ENCODE results near the gene SUPT16H. TPM values are rescaled to one million over a fixed set of nuclear protein-coding genes. Genes with fewer than 3 reads are reported as not detected.
A peak's percentile ranks its signal among the peaks of the same experiment; 100 is the strongest.

Gene SUPT16H
- total RNA-seq, 1 donor from 2014 or later, result 108 TPM

GRCh38 chr14:21399311-21399870 lies 15.6 kb upstream of the SUPT16H start:
- H3K36me3 Mint-ChIP-seq (ENCODE audit: insufficient read depth), result peaks cover 38% of the 10 kb centered on the region
- H3K27ac Mint-ChIP-seq, result no peak overlapping the region

DNA sequence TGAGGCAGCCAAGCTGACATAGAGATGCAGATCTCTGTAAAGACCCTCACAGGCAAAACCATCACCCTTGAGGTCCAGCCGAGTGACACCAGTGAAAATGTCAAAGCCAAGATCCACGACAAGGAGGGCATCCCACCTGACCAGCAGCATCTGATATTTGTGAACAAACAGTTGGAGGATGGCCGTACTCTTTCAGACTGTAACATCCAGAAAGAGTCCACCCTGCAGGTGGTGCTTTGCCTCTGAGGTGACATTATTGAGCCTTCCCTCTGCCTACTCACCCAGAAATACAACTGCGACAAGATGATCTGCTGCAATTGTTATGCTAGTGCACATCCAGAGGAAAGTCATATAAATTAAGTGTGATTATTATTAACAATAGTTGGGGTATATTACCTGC lies 15.1 kb upstream of the SUPT16H start:
- no peak for DNase-seq (ENCODE audit: low spot score, unreplicated experiment)
- no peak for TF ChIP-seq CTCF (IDR thresholded peaks at IDR 0.05; ENCODE audit: unreplicated experiment)
- Mint-ChIP-seq H3K27me3 (no peaks in the 10 kb centered on the region), H3K4me3 (ENCODE audit: low read depth) (no peak overlapping the region), H3K4me1 (ENCODE audit: low read depth) (no peaks in the 10 kb centered on the region), H3K36me3 (ENCODE audit: insufficient read depth) (peaks cover 43% of the 10 kb centered on the region), H3K27ac (peak overlapping the region; percentile 57), H3K9me3 (ENCODE audit: low read depth) (no peaks in the 10 kb centered on the region)

More at GRCh38 chr14:21399311-21399870, 15.6 kb upstream of the SUPT16H start:
- Mint-ChIP-seq H3K4me3 (ENCODE audit: low read depth) (no peak overlapping the region), H3K4me1 (ENCODE audit: low read depth) (no peaks in the 10 kb centered on the region), H3K27me3 (no peaks in the 10 kb centered on the region), H3K9me3 (ENCODE audit: low read depth) (no peaks in the 10 kb centered on the region)
- no peak for DNase-seq (ENCODE audit: low spot score, unreplicated experiment)
- no peak for TF ChIP-seq CTCF (IDR thresholded peaks at IDR 0.05; ENCODE audit: unreplicated experiment)

- Mint-ChIP-seq H3K27ac (no peak overlapping the region), H3K4me3 (ENCODE audit: low read depth) (no peak overlapping the region), H3K36me3 (ENCODE audit: insufficient read depth) (peaks cover 41% of the 10 kb centered on the region), H3K9me3 (ENCODE audit: low read depth) (no peaks in the 10 kb centered on the region), H3K4me1 (ENCODE audit: low read depth) (no peaks in the 10 kb centered on the region), H3K27me3 (no peaks in the 10 kb centered on the region)
- no peak for DNase-seq (ENCODE audit: low spot score, unreplicated experiment)
- TF ChIP-seq CTCF (IDR thresholded peaks at IDR 0.05; ENCODE audit: unreplicated experiment), result no peak
These were observed 11.6 kb upstream of the SUPT16H start for GRCh38 chr14:21395450-21395849.

GRCh38 chr14:21385188-21385904 lies 1.5 kb upstream of the SUPT16H start:
- peaks cover 23% of the 10 kb centered on the region for H3K4me1 Mint-ChIP-seq (ENCODE audit: low read depth)
- no peak for TF ChIP-seq CTCF (IDR thresholded peaks at IDR 0.05; ENCODE audit: unreplicated experiment)
- peak overlapping the region; percentile 89 for H3K4me3 Mint-ChIP-seq (ENCODE audit: low read depth)
- H3K27ac Mint-ChIP-seq, result peak overlapping the region; percentile 100
- H3K36me3 Mint-ChIP-seq (ENCODE audit: insufficient read depth), result peaks cover 8% of the 10 kb centered on the region
- DNase-seq (ENCODE audit: low spot score, unreplicated experiment), result no peak
- no peaks in the 10 kb centered on the region for H3K27me3 Mint-ChIP-seq
- H3K9me3 Mint-ChIP-seq (ENCODE audit: low read depth), result no peaks in the 10 kb centered on the region

GRCh38 chr14:21384494-21384851 lies 654 bp upstream of the SUPT16H start:
- TF ChIP-seq CTCF (IDR thresholded peaks at IDR 0.05; ENCODE audit: unreplicated experiment), result no peak
- Mint-ChIP-seq H3K27me3 (no peaks in the 10 kb centered on the region), H3K27ac (peak overlapping the region; percentile 100), H3K36me3 (ENCODE audit: insufficient read depth) (peaks cover 7% of the 10 kb centered on the region), H3K4me3 (ENCODE audit: low read depth) (peak overlapping the region; percentile 89), H3K9me3 (ENCODE audit: low read depth) (no peaks in the 10 kb centered on the region), H3K4me1 (ENCODE audit: low read depth) (peaks cover 23% of the 10 kb centered on the region)
- DNase-seq (ENCODE audit: low spot score, unreplicated experiment), result no peak
